HG03354 (cell line): ENCODE data around the gene CREB5.

Experiments used
- ATAC-seq: cut with Tn5 transposase; IDR thresholded peaks from one replicate; pipeline ENCODE4 v1.9.1; 2021; ENCODE audit warnings: mild to moderate bottlenecking; ENCODE audit not compliant: unreplicated experiment, poor library complexity, severe bottlenecking

The CREB5 gene

GRCh38 chr7:28717445-28718054, 305.2 kb downstream of the CREB5 start:
- ATAC-seq: no peak

GRCh38 chr7:28718055-28718481, 305.8 kb downstream of the CREB5 start:
- no peak for ATAC-seq

GRCh38 chr7:28718545-28718944, 306.2 kb downstream of the CREB5 start:
- ATAC-seq: no peak

- no peak for ATAC-seq
Observed at GRCh38 chr7:28722684-28723083, 310.4 kb downstream of the CREB5 start.

GRCh38 chr7:28723336-28723735, 311.0 kb downstream of the CREB5 start:
- no peak for ATAC-seq

GRCh38 chr7:28724563-28724962, 312.2 kb downstream of the CREB5 start:
- no peak for ATAC-seq

- no peak for ATAC-seq
Observed at GRCh38 chr7:28725045-28725642, 312.8 kb downstream of the CREB5 start.

- no peak for ATAC-seq
Observed at GRCh38 chr7:28725911-28726310, 313.6 kb downstream of the CREB5 start.

- no peak for ATAC-seq
Observed at GRCh38 chr7:28726555-28726954, 314.2 kb downstream of the CREB5 start.

- no peak for ATAC-seq
Observed at GRCh38 chr7:28729281-28729680, 317.0 kb downstream of the CREB5 start.

GRCh38 chr7:28729727-28730126, 317.4 kb downstream of the CREB5 start:
- ATAC-seq: no peak

GRCh38 chr7:28731092-28731658, 318.9 kb downstream of the CREB5 start:
- ATAC-seq: no peak

- no peak for ATAC-seq
Observed at GRCh38 chr7:28732071-28732869, 320.0 kb downstream of the CREB5 start.

- ATAC-seq: no peak
Observed at GRCh38 chr7:28733035-28733434, 320.7 kb downstream of the CREB5 start.

- no peak for ATAC-seq
Observed at GRCh38 chr7:28738412-28738811, 326.1 kb downstream of the CREB5 start.

- no peak for ATAC-seq
Observed at GRCh38 chr7:28739128-28739527, 326.8 kb downstream of the CREB5 start.

GRCh38 chr7:28739826-28740225, 327.5 kb downstream of the CREB5 start:
- no peak for ATAC-seq

- ATAC-seq: no peak
Observed at GRCh38 chr7:28744951-28745350, 332.6 kb downstream of the CREB5 start.

- ATAC-seq: no peak
Observed at GRCh38 chr7:28745351-28745750, 333.0 kb downstream of the CREB5 start.

GRCh38 chr7:28747404-28747803, 335.1 kb downstream of the CREB5 start:
- ATAC-seq: no peak

- no peak for ATAC-seq
Observed at GRCh38 chr7:28747854-28748253, 335.5 kb downstream of the CREB5 start.
